ENCODE data around the gene HACL1. TPM values are rescaled to one million over a fixed set of nuclear protein-coding genes. Genes with fewer than 3 reads are reported as not detected.

The HACL1 gene
- total and polyA plus RNA-seq, 10 of the 15 experiments (the other 5 are each of a cell fraction or from before 2014, with no cell fraction given) = 19.4 to 48.7 (median 30.1) TPM

DNA sequence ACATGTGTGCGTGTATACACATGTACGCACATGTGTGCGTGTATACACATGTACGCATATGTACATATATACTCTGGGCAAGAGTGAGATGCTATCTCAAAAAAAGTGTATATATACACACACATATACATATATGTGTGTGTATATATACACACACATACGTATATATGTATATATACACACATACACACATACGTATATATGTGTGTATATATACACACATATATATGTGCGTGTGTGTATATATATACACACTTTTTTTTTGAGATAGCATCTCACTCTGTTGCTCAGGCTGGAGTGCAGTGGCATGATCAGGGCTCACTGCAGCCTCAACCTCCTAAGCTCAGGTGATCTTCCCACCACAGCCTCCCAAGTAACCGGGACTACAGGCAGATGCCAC is 8.4 kb downstream of the HACL1 start:
- Histone ChIP-seq H3K27ac (ENCODE audit: control insufficient read depth, insufficient read depth) (no peak overlapping the region), H3K9me3 (replicated peaks; ENCODE audit: control insufficient read depth, insufficient read depth, low read length) (no peaks in the 10 kb centered on the region), H3K4me2 (ENCODE audit: control insufficient read depth, insufficient read depth) (no peak overlapping the region), H2AFZ (ENCODE audit: control insufficient read depth, low read depth, low read length) (no peak overlapping the region), H3K27me3 (replicated peaks in 1 of 2; ENCODE audit: control insufficient read depth in 2 of 2, insufficient read depth in 2 of 2, low read length in 1 of 2) (no peaks in the 10 kb centered on the region), H3K4me1 (ENCODE audit: control insufficient read depth, insufficient read depth, low read length) (no peaks in the 10 kb centered on the region), H3K4me3 (no peak overlapping the region), H3K9ac (ENCODE audit: control insufficient read depth, insufficient read depth, low read length) (no peak overlapping the region), H3K79me2 (ENCODE audit: control insufficient read depth, insufficient read depth, low read length) (no peaks in the 10 kb centered on the region), H3K36me3 (ENCODE audit: control insufficient read depth in 2 of 2, insufficient read depth in 2 of 2, low read length in 1 of 2) (peaks cover 0 to 6% of the 10 kb centered on the region in 2 experiments; a peak in 2 of 4 replicates), H4K20me1 (ENCODE audit: control insufficient read depth, insufficient read depth) (no peaks in the 10 kb centered on the region)
- FAIRE-seq = no peak
- no peak for DNase-seq (ENCODE audit: low read depth, low spot score)
- no peak for TF ChIP-seq ATF7 (IDR thresholded peaks at IDR 0.05; ENCODE audit: low read depth)
- no peak for TF ChIP-seq TARDBP (IDR thresholded peaks at IDR 0.05; ENCODE audit: borderline replicate concordance)
- TF ChIP-seq FOXK2 (IDR thresholded peaks at IDR 0.05) = no peak
- no peak for TF ChIP-seq CHD1 (IDR thresholded peaks at IDR 0.05; ENCODE audit: low read depth, low read length)
- no peak for TF ChIP-seq KAT2A (conservative IDR thresholded peaks at IDR 0.05; ENCODE audit: control insufficient read depth, low read depth, low read length)
- TF ChIP-seq FOS (IDR thresholded peaks at IDR 0.05; ENCODE audit: borderline replicate concordance, extremely low read depth, insufficient read length) = no peak
- no peak for TF ChIP-seq GABPA (IDR thresholded peaks at IDR 0.05; ENCODE audit: low read depth)
- TF ChIP-seq, protein P1, sequence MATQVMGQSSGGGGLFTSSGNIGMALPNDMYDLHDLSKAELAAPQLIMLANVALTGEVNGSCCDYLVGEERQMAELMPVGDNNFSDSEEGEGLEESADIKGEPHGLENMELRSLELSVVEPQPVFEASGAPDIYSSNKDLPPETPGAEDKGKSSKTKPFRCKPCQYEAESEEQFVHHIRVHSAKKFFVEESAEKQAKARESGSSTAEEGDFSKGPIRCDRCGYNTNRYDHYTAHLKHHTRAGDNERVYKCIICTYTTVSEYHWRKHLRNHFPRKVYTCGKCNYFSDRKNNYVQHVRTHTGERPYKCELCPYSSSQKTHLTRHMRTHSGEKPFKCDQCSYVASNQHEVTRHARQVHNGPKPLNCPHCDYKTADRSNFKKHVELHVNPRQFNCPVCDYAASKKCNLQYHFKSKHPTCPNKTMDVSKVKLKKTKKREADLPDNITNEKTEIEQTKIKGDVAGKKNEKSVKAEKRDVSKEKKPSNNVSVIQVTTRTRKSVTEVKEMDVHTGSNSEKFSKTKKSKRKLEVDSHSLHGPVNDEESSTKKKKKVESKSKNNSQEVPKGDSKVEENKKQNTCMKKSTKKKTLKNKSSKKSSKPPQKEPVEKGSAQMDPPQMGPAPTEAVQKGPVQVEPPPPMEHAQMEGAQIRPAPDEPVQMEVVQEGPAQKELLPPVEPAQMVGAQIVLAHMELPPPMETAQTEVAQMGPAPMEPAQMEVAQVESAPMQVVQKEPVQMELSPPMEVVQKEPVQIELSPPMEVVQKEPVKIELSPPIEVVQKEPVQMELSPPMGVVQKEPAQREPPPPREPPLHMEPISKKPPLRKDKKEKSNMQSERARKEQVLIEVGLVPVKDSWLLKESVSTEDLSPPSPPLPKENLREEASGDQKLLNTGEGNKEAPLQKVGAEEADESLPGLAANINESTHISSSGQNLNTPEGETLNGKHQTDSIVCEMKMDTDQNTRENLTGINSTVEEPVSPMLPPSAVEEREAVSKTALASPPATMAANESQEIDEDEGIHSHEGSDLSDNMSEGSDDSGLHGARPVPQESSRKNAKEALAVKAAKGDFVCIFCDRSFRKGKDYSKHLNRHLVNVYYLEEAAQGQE (IDR thresholded peaks at IDR 0.05; ENCODE audit: low read depth, low read length) = no peak
- no peak for TF ChIP-seq ELK1 (IDR thresholded peaks at IDR 0.05; ENCODE audit: low read depth, low read length)
- no peak for TF ChIP-seq SMAD5 (IDR thresholded peaks at IDR 0.05; ENCODE audit: low read depth)
- TF ChIP-seq HDAC2 (IDR thresholded peaks at IDR 0.05) = no peak
- no peak for TF ChIP-seq PAX5 (IDR thresholded peaks at IDR 0.05; ENCODE audit: borderline replicate concordance, low read depth, low read length)
- TF ChIP-seq RAD21 (IDR thresholded peaks at IDR 0.05; ENCODE audit: insufficient read depth, low read depth, low read length) = no peak
- TF ChIP-seq SMAD1 (IDR thresholded peaks at IDR 0.05; ENCODE audit: low read depth, partially characterized antibody) = no peak
- no peak for TF ChIP-seq PKNOX1 (IDR thresholded peaks at IDR 0.05)
- TF ChIP-seq RCOR1 (conservative IDR thresholded peaks at IDR 0.05; ENCODE audit: low read depth, low read length) = no peak
- ChIA-PET SMC1A (ENCODE audit: uncharacterized antibody, unreplicated experiment) (no interaction called here), CTCF (no interaction called here), POLR2A (no interaction called here), RAD21 (ENCODE audit: unreplicated experiment) (no interaction called here)
- 92% methylated on average over 8 of the region's 8 CpGs for WGBS (ENCODE audit: insufficient coverage, insufficient replicate concordance, low lambda C conversion rate, missing lambda C conversion rate)
- BruUV-seq (replicated peaks) = no TSS peak
- no peak for ATAC-seq
- in situ Hi-C loops (cut with MboI) = no loop called here
- intact Hi-C loops (cut with micrococcal nuclease; ENCODE audit: unreplicated experiment) = no loop called here

All from GM12878 (cell line).